Mesothelial cell of epicardium (in vitro differentiated cells): Measurements from ENCODE around the gene NELFCD. TPM values are rescaled to one million over a fixed set of nuclear protein-coding genes. Genes with fewer than 3 reads are reported as not detected.
"Not testable (repeated sequence)": the region's sequence is repeated elsewhere in the genome, so short reads cannot be mapped to it uniquely, and the experiment has no call there.

Source experiments
- DNase-seq, 2 experiments: peaks; one replicate each; pipeline ENCODE4 v3.0.0; 2021; ENCODE audit warnings: low spot score in 2 of 2; ENCODE audit not compliant: unreplicated experiment in 2 of 2
- H3K27ac Mint-ChIP-seq: 2 replicates; pipeline ENCODE4 v1.8.0; 2021; ENCODE audit warnings: mixed read lengths
- H3K27me3 Mint-ChIP-seq: 2 replicates; pipeline ENCODE4 v1.8.0; 2021; ENCODE audit warnings: low read depth, mixed read lengths
- H3K36me3 Mint-ChIP-seq: 2 replicates; pipeline ENCODE4 v1.8.0; 2021; ENCODE audit warnings: mixed read lengths
- H3K4me1 Mint-ChIP-seq: 2 replicates; pipeline ENCODE4 v1.8.0; 2021; ENCODE audit warnings: mixed read lengths
- H3K4me3 Mint-ChIP-seq: 2 replicates; pipeline ENCODE4 v1.8.0; 2021; ENCODE audit warnings: mild to moderate bottlenecking, moderate library complexity, mixed read lengths
- H3K9me3 Mint-ChIP-seq: 2 replicates; pipeline ENCODE4 v1.8.0; 2021; ENCODE audit warnings: mixed read lengths
- total RNA-seq: library from RNA; stranded (reverse); gene quantifications from 3 replicates; pipeline ENCODE4 v1.2.1, GENCODE V29; 2021
- TF ChIP-seq, protein P1 (sequence below): fragments of 200-600 bp; sonication (generic); IDR thresholded peaks from one replicate; pipeline ENCODE4 v1.5.0; 2021; ENCODE audit warnings: antibody characterized with exemption; ENCODE audit not compliant: unreplicated experiment

NELFCD gene
- total RNA-seq, 1 donor from 2014 or later = 106 TPM

DNA sequence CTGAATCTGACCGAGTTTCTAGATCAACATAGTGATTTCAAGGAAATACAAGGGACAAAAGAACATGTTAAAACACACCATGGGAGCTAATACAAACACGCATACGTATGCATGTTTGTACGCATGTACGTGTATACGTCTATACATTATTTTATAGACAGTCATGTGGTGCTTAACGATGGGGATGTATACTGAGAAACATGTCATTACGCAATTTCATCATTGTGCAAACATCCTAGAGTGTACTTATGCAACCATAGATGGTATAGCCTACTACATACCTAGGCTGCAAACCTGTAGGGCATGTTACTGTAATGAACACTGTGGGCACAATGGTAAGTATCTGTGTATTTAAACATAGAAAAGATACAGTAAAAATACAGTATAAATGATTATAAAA lies 25.0 kb upstream of the NELFCD start:
- TF ChIP-seq, protein P1, sequence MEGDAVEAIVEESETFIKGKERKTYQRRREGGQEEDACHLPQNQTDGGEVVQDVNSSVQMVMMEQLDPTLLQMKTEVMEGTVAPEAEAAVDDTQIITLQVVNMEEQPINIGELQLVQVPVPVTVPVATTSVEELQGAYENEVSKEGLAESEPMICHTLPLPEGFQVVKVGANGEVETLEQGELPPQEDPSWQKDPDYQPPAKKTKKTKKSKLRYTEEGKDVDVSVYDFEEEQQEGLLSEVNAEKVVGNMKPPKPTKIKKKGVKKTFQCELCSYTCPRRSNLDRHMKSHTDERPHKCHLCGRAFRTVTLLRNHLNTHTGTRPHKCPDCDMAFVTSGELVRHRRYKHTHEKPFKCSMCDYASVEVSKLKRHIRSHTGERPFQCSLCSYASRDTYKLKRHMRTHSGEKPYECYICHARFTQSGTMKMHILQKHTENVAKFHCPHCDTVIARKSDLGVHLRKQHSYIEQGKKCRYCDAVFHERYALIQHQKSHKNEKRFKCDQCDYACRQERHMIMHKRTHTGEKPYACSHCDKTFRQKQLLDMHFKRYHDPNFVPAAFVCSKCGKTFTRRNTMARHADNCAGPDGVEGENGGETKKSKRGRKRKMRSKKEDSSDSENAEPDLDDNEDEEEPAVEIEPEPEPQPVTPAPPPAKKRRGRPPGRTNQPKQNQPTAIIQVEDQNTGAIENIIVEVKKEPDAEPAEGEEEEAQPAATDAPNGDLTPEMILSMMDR = no peak
- H3K27me3 Mint-ChIP-seq = no peaks in the 10 kb centered on the region
- no peak overlapping the region for H3K4me3 Mint-ChIP-seq
- H3K27ac Mint-ChIP-seq = no peak overlapping the region
- peaks cover 22% of the 10 kb centered on the region for H3K9me3 Mint-ChIP-seq
- H3K36me3 Mint-ChIP-seq = peaks cover 2% of the 10 kb centered on the region
- H3K4me1 Mint-ChIP-seq = no peaks in the 10 kb centered on the region
- DNase-seq = no peak

DNA sequence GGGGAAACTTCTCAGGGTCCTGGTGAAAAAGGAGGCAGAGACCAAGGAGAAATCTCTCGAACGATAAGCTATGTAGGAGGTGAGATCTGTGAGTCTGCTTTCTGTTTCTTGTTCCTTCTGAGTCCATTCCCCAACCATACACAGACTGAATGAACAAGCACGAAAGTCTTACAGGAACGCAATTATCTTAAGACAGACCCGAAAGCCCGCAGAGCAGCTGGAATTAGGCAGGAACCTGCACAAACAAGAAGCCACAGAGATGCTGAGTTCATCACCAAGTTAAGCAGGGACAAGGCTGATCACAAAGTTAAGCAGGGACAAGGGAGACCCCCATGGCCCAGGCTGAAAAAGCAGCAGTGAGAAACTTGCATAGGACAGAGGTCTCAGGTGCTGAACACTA lies 21.4 kb upstream of the NELFCD start:
- no peak for DNase-seq
- Mint-ChIP-seq H3K4me1 (no peaks in the 10 kb centered on the region), H3K9me3 (peaks cover 24% of the 10 kb centered on the region), H3K36me3 (peaks cover 4% of the 10 kb centered on the region), H3K27ac (no peak overlapping the region), H3K4me3 (no peak overlapping the region), H3K27me3 (no peaks in the 10 kb centered on the region)
- TF ChIP-seq, protein P1 = no peak

DNA sequence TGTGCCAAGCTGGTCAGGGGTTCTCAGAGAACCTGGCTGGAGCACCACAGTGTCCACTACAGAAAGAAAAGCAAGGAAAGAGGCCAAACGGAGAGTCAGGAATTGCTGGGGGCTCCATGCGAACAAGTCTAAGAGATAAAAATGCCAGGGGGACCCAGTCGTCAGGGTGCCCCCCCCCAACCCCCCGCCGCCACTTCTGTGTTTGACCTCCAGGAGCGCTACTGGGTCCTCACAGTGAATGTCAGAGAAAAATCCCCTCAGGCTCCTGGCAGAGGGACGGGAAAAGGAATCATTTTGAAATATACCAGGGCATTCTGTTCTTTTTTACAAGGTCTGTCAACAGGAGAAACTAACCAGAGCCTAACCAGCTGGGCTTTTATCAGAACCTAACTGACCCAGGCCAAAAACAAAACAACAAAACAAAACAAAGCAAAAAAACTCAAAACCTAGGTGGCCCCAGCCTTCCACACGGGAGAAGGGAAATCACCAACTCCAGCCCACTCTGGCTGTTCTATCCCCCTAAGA lies 17.9 kb upstream of the NELFCD start:
- no peak overlapping the region for H3K27ac Mint-ChIP-seq
- TF ChIP-seq, protein P1 = no peak

DNA sequence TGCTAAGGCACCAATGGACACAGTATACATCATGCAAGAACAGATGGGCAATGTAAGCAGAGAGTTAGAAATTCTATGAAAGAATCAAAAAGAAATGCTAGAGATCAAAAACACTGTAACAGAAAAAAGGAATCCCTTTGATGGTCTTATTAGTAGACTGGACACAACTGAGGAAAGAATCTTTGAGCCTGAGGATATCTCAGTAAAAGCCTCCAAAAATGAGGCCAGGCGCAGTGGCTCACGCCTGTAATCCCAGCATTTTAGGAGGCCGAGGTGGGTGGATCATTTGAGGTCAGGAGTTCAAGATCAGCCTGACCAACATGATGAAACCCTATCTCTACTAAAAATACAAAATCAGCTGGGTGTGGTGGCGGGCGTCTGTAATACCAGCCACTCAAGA lies 17.1 kb upstream of the NELFCD start:
- not testable (repeated sequence) for H3K36me3 Mint-ChIP-seq, DNase-seq

More for the DNA sequence above, 17.9 kb upstream of the NELFCD start:
- no peak overlapping the region for H3K4me3 Mint-ChIP-seq
- H3K36me3 Mint-ChIP-seq = peaks cover 3% of the 10 kb centered on the region
- H3K9me3 Mint-ChIP-seq = peaks cover 12% of the 10 kb centered on the region
- H3K27me3 Mint-ChIP-seq = peaks cover 2% of the 10 kb centered on the region
- no peak for DNase-seq
- no peaks in the 10 kb centered on the region for H3K4me1 Mint-ChIP-seq

DNA sequence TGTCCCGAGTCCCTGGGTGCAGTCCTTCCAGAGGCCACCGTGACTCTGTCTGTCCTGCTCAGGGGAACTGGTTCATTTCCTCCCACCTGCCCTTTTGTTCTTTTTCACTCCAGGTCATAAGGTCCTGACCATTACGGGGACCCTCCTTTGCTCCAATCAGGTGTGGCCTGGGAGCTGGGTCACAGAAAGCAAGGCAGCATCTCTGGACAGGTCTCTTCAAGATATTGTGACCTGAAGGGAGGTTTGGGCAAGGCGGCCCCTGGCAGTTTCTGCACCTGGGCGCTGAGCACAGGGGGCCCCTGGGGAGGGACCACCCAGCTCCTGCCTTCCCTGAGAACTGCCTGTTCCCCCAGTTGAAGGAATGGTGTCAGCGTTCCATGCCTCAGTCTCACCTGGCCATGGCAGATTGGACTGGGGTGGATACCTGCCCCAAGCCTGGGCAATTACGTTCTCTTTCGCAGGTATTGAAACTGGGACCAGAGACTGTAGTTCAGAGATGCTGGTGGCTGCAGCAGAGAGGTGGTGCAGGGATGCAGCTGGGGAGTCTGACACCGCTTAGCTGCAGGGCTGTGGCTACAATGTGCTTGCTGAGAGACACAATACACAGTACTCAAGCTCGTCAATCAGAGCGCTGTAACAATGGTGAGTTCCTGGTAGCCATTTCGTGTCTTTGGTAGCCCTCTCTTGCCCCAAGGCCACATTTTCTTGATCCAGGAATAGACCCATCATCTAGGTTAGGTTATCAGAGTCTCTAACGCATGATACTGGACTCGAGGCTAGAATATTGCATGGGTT lies 15.6 kb upstream of the NELFCD start:
- no peak for DNase-seq
- Mint-ChIP-seq H3K4me1 (no peaks in the 10 kb centered on the region), H3K27me3 (peaks cover 4% of the 10 kb centered on the region), H3K27ac (no peak overlapping the region), H3K4me3 (no peak overlapping the region), H3K9me3 (peaks cover 31% of the 10 kb centered on the region), H3K36me3 (peaks cover 3% of the 10 kb centered on the region)
- TF ChIP-seq, protein P1 = no peak

More for the DNA sequence above, 17.1 kb upstream of the NELFCD start:
- peaks cover 15% of the 10 kb centered on the region for H3K9me3 Mint-ChIP-seq
- not testable (repeated sequence) for H3K27me3 Mint-ChIP-seq, H3K27ac Mint-ChIP-seq, H3K4me1 Mint-ChIP-seq, H3K4me3 Mint-ChIP-seq

DNA sequence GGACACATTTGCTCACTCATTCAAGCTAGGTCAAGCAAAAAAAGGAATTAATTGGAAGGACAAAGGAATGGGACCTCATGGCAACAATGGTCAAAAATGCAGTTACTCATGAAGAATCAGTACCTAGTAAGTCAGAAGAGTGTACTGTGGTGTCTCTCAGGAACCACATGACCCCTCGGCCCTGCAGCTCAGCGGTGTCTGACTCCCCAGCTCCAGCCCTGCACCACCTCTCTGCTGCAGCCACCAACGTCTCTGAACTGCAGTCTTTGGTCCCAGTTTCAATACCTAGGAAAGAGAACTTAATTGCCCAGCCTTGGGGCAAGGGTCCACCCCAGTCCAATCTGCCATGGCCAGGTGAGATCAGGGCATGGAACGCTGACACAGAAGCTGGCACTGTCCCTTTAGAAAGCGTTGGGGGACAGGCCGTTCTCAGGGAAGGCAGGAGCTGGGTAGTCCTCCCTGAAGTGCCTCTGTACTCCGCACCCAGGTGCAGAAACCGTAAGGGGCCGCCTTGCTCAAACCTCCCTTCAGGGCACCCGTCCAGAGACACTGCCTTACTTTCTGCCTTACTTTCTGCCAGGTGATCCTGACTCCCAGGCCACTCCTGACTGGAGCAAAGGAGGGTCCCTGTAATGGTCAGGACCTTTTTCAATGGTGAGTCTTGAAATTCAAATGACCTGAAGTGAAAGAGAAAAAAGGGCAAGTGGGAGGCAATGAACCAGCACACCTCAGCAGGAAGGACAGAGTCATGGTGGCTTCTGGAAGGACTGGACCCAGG lies 13.2 kb upstream of the NELFCD start:
- DNase-seq = no peak
- H3K36me3 Mint-ChIP-seq = peaks cover 3% of the 10 kb centered on the region
- no peak overlapping the region for H3K4me3 Mint-ChIP-seq
- peaks cover 4% of the 10 kb centered on the region for H3K27me3 Mint-ChIP-seq
- H3K9me3 Mint-ChIP-seq = peaks cover 27% of the 10 kb centered on the region
- TF ChIP-seq, protein P1 = no peak
- H3K27ac Mint-ChIP-seq = no peak overlapping the region
- no peaks in the 10 kb centered on the region for H3K4me1 Mint-ChIP-seq
